ENCODE measurements around the gene TRUB1.
"Not testable (repeated sequence)": the region's sequence is repeated elsewhere in the genome, so short reads cannot be mapped to it uniquely, and the experiment has no call there.

TRUB1 gene

GRCh38 chr10:114937962-114938855 is at the start of gene TRUB1:
TRUB1 (plus strand) TSS chr10:114938195; CDS start chr10:114938254, 59 bp downstream.
- in situ Hi-C loops (cut with MboI; ENCODE audit: low sequenced_read_pairs, unreplicated experiment), result no loop called here
- peak; percentile 88 for DNase-seq (ENCODE audit: low spot score)
- no peak for TF ChIP-seq CTCF (IDR thresholded peaks at IDR 0.05; ENCODE audit: borderline replicate concordance, control extremely low read depth, extremely low read depth, insufficient read depth, missing control alignments)

GRCh38 chr10:114893251-114893650 is 44.7 kb upstream of the TRUB1 start:
- TF ChIP-seq CTCF (IDR thresholded peaks at IDR 0.05; ENCODE audit: borderline replicate concordance, control extremely low read depth, extremely low read depth, insufficient read depth, missing control alignments), result no peak
- DNase-seq (ENCODE audit: low spot score), result no peak
- in situ Hi-C loops (cut with MboI; ENCODE audit: low sequenced_read_pairs, unreplicated experiment), result no loop called here

GRCh38 chr10:114894911-114895310 is 43.1 kb upstream of the TRUB1 start:
- in situ Hi-C loops (cut with MboI; ENCODE audit: low sequenced_read_pairs, unreplicated experiment), result no loop called here
- no peak for DNase-seq (ENCODE audit: low spot score)
- TF ChIP-seq CTCF (IDR thresholded peaks at IDR 0.05; ENCODE audit: borderline replicate concordance, control extremely low read depth, extremely low read depth, insufficient read depth, missing control alignments), result no peak

- in situ Hi-C loops (cut with MboI; ENCODE audit: low sequenced_read_pairs, unreplicated experiment); DNase-seq (ENCODE audit: low spot score): not testable (repeated sequence)
Measured at GRCh38 chr10:114897011-114897410, 41.0 kb upstream of the TRUB1 start.

GRCh38 chr10:114897593-114897992 is 40.4 kb upstream of the TRUB1 start:
- DNase-seq (ENCODE audit: low spot score), result no peak
- no peak for TF ChIP-seq CTCF (IDR thresholded peaks at IDR 0.05; ENCODE audit: borderline replicate concordance, control extremely low read depth, extremely low read depth, insufficient read depth, missing control alignments)
- in situ Hi-C loops (cut with MboI; ENCODE audit: low sequenced_read_pairs, unreplicated experiment), result no loop called here

- no peak for TF ChIP-seq CTCF (IDR thresholded peaks at IDR 0.05; ENCODE audit: borderline replicate concordance, control extremely low read depth, extremely low read depth, insufficient read depth, missing control alignments)
- DNase-seq (ENCODE audit: low spot score), result no peak
- in situ Hi-C loops (cut with MboI; ENCODE audit: low sequenced_read_pairs, unreplicated experiment), result no loop called here
Measured at GRCh38 chr10:114899982-114900381, 38.0 kb upstream of the TRUB1 start.

- in situ Hi-C loops (cut with MboI; ENCODE audit: low sequenced_read_pairs, unreplicated experiment), result no loop called here
- DNase-seq (ENCODE audit: low spot score), result no peak
- no peak for TF ChIP-seq CTCF (IDR thresholded peaks at IDR 0.05; ENCODE audit: borderline replicate concordance, control extremely low read depth, extremely low read depth, insufficient read depth, missing control alignments)
Measured at GRCh38 chr10:114900658-114901057, 37.3 kb upstream of the TRUB1 start.

Measured in GM13976 (cell line).